HS-27A (cell line): Measurements from ENCODE around the gene ZNF341.
A peak's percentile ranks its signal among the peaks of the same experiment; 100 is the strongest.
"Not testable (repeated sequence)": the region's sequence is repeated elsewhere in the genome, so short reads cannot be mapped to it uniquely, and the experiment has no call there.

Source experiments
- DNase-seq: peaks from one replicate; pipeline ENCODE4 v3.0.0-alpha.2; 2012; ENCODE audit warnings: low read depth, missing footprints

ZNF341 gene

GRCh38 chr20:33731693-33732165 is at the start of gene ZNF341:
TSS of gene ZNF341 (plus strand) at chr20:33731996. CDS start at chr20:33732022, 26 bp downstream.
- DNase-seq: peak; percentile 49

- DNase-seq: no peak
These were observed 47.1 kb upstream of the ZNF341 start for GRCh38 chr20:33684533-33685327.

DNA sequence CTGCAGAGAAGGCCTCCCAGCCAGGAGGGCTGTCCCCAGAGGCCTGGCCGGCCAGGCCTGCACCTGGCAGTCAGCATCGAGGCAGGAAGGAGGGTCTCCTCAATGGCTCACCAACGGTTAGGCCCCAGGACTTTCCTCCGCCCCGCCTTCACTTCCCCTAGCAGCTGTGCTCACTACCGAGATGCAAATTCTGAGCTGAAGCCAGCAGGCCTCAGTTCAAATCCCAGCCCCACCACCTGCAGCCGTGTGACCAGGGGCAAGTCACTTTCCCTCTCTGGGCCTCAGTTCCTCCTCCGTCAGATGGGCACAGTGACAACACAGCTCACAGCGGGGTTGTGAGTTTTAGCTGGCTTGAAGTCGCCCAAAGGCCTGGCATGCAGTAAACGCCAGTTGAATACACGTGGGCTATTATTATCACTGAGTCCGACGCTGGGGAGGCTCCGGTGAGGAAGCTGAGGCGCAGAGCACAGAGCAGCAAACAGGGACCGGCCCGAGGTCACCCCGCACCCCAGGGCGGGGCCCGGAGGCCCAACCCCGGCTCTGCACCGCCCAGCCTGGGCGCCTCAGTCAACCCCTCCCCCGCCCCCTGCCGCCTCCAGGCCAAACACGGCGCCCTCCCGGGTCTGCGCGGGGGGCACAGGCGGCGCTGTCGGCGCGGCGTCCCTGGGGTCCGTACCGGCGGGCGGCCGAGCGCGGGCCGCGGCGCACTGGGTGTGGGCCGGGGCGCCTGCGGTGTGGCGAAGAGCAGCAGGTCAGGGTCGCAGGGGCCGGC is 46.3 kb upstream of the ZNF341 start:
- DNase-seq: no peak

GRCh38 chr20:33686100-33686983 is 45.5 kb upstream of the ZNF341 start, which contains the start of gene E2F1:
TSS of gene E2F1 (minus strand) at chr20:33686385. CDS start at chr20:33686264, 121 bp downstream.
- DNase-seq: no peak

GRCh38 chr20:33686984-33687366 is 44.8 kb upstream of the ZNF341 start:
- no peak for DNase-seq

DNA sequence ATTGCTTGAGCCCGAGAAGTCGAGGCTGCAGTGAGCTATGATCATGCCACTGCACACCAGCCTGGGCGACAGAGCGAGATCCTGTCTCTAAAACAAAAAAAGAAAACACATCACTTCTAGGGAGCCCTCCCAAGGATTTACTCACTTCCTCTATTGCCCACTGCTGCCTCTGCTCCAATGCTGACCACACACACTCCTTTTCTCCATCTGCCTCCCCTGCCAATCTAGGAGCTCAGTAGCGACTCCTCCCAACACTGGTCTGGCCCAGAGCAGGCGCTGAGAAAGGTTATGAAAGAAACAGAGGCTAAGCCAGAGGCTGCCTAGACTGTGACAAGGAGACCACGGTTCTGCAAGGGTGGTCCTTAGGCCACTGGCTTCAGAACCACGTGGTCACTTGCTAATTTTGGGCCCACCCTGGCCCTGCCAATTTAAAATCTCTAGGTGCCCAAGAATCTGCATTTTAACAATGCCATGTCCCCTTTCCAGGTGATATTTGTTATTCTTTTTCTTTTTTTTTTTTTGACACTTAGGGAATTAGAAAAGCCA is 44.4 kb upstream of the ZNF341 start:
- DNase-seq: no peak

- no peak for DNase-seq
These were observed 43.5 kb upstream of the ZNF341 start for GRCh38 chr20:33687993-33688937.

- no peak for DNase-seq
These were observed 42.8 kb upstream of the ZNF341 start for GRCh38 chr20:33688938-33689424.

DNA sequence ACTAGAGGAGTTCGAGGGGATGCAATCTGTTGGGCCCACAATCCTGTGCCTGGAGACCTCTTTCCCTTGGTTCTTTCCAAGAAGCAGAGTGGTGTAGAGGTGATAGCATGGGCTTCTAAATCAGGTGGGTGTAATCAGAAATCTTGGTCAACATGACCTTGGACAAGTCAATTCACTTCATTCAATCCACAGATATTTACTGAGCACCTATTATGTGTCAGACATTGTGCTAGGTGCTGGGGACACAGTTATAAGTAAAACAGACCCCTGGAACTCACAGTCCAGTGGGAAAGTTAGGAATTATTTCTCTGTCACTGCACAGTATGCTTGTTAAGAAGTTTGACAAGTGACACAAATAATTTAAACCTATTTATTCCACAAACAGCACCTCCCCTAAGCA is 42.3 kb upstream of the ZNF341 start:
- DNase-seq: no peak

DNA sequence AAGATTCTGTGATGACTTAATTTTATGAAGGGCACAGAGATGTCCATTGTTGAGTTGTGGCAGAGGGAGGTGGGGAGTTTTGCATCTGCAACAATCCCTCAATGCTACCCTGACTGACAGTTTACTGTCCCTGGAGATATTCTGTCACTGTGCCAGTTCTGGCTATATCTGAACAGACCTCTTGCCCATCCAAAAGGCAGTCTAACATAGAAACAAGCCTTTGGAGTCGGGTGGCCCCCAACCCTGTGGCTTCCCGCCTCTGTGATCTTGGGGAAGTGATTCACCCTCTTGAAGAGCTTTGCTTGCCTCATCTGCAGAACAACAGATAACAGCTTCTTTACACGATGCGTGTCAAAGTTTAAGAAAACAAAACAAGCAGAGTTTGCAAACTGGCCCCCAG is 41.8 kb upstream of the ZNF341 start:
- DNase-seq: no peak

DNA sequence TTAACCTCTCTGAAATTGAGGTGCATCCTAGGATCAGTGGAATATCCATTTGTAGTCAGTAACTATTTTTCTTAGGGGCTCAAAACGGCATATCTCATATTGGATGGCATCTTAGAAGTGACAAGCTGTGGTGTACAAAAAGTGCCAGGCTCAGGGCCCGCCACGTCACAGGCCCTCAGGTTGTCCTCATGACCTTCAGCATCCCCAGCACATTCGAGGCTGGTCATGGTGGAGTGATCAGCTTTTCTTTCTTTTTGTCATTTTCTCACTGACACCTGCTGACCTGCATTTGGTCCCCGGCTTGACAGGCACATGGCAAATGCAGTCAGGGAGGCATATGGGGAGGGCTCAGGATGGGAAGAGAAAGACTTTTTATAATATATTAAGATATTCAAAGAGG is 38.5 kb upstream of the ZNF341 start:
- no peak for DNase-seq

GRCh38 chr20:33693741-33694638 is 37.8 kb upstream of the ZNF341 start:
- no peak for DNase-seq

GRCh38 chr20:33694639-33695012 is 37.2 kb upstream of the ZNF341 start:
- no peak for DNase-seq

DNA sequence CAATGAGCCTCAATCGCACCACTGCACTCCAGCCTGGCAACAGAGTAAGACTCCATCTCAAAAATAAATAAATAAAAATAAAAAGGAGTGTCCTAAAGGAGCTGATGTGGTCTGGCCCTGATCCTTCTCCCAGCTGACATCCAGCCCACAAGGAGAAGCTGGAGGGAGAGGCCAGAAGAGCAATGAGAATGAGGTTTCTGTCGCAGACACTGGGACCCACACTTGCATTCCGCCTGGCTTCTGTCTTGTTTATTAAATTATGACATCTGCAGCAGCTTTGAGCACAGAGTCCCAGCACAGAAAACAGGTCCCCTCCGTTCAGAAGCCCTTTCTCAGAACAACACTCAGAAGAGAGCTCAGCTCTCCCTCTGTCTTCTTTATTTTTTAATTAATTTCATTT is 35.3 kb upstream of the ZNF341 start:
- no peak for DNase-seq

DNA sequence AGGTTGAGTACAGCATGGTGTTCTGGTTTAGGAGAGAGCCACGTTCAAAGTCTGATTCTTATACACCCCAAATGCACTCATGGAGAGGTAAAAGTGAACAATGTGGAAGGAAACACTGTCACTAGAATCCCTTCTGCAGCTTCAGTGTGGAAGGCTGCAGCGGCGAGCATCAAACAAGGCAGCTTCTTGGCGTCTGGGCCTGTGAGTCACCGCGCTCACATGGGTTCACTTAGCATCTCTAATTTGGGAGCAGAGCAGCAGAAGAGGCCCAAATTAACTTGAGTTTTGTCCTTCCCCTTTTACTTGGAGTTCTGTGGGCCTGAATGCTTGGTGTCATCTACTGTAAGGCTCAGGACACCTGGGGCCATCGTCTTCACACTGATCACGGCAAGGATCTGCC is 34.7 kb upstream of the ZNF341 start:
- DNase-seq: no peak

DNA sequence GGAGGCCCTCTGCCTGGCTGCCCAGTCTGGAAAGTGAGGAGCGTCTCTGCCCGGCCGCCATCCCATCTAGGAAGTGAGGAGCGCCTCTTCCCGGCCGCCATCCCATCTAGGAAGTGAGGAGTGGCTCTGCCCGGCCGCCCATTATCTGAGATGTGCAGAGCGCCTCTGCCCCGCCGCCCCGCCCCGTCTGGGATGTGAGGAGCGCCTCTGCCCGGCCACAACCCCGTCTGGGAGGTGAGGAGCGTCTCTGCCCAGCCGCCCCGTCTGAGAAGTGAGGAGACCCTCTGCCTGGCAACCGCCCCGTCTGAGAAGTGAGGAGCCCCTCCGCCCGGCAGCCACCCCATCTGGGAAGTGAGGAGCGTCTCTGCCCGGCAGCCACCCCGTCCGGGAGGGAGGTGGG is 32.8 kb upstream of the ZNF341 start:
- not testable (repeated sequence) for DNase-seq

GRCh38 chr20:33700696-33701441 is 30.9 kb upstream of the ZNF341 start:
- DNase-seq: not testable (repeated sequence)

GRCh38 chr20:33701629-33702450 is 30.0 kb upstream of the ZNF341 start:
- no peak for DNase-seq
